SK-N-MC (cell line): ENCODE data around the gene OR6Q1.

Experiments used
- EZH2 ChIP-seq: fragments of 200-600 bp; sonication (generic); IDR thresholded peaks from one replicate; pipeline ENCODE4 v1.6.1; 2017; ENCODE audit warnings: antibody characterized with exemption
- POLR2AphosphoS5 ChIP-seq: IDR thresholded peaks from 2 replicates; pipeline ENCODE4 v1.6.1; 2012; ENCODE audit warnings: mild to moderate bottlenecking, low read depth, low read length, borderline replicate concordance

GRCh38 chr11:58034471-58034870, 3.7 kb downstream of the OR6Q1 start:
- peak; percentile 59; the same call in 1 of the 2 replicates for TF ChIP-seq POLR2AphosphoS5
- TF ChIP-seq EZH2, result no peak
